Neural crest cell (in vitro differentiated cells): ENCODE data around the gene RIBC1. TPM values are rescaled to one million over a fixed set of nuclear protein-coding genes. Genes with fewer than 3 reads are reported as not detected.

Experiments
- DNase-seq: peaks from one replicate; pipeline ENCODE4 v3.0.0; 2021; ENCODE audit warnings: low read depth, mixed read lengths, low spot score
- H3K27ac Mint-ChIP-seq: one replicate; pipeline ENCODE4 v1.8.0; 2021; ENCODE audit warnings: mild to moderate bottlenecking, mixed read lengths; ENCODE audit not compliant: unreplicated experiment
- H3K27me3 Mint-ChIP-seq: 2 replicates; pipeline ENCODE4 v1.8.0; 2021; ENCODE audit warnings: low read depth, mild to moderate bottlenecking, mixed read lengths
- H3K36me3 Mint-ChIP-seq: 2 replicates; pipeline ENCODE4 v1.8.0; 2021; ENCODE audit warnings: low read depth, mild to moderate bottlenecking, mixed read lengths
- H3K4me1 Mint-ChIP-seq: 2 replicates; pipeline ENCODE4 v1.8.0; 2021; ENCODE audit warnings: mixed read lengths
- H3K4me3 Mint-ChIP-seq: one replicate; pipeline ENCODE4 v1.8.0; 2021; ENCODE audit warnings: mild to moderate bottlenecking, mixed read lengths
- H3K9me3 Mint-ChIP-seq: 2 replicates; pipeline ENCODE4 v1.8.0; 2021; ENCODE audit warnings: mixed read lengths
- CTCF ChIP-seq: fragments of 200-600 bp; sonication (generic); conservative IDR thresholded peaks from 2 replicates; pipeline ENCODE4 v1.5.0; 2021; ENCODE audit warnings: antibody characterized with exemption, mild to moderate bottlenecking
- microRNA-seq: library from miRNA; unstranded; fragments of <30 nt; microRNA quantifications from one replicate; pipeline ENCODE4, GENCODE V29; 2020
- total RNA-seq: library from RNA; stranded (reverse); gene quantifications from 2 replicates; pipeline ENCODE4 v1.2.1, GENCODE V29; 2021

The RIBC1 gene
- total RNA-seq, 1 donor from 2014 or later: 1.5 TPM

GRCh38 chrX:53476371-53476770, 53.7 kb downstream of the RIBC1 start:
- H3K36me3 Mint-ChIP-seq: no peaks in the 10 kb centered on the region
- H3K27ac Mint-ChIP-seq: no peak overlapping the region
- H3K4me1 Mint-ChIP-seq: no peaks in the 10 kb centered on the region
- DNase-seq: no peak
- TF ChIP-seq CTCF: no peak
- peaks cover 5% of the 10 kb centered on the region for H3K27me3 Mint-ChIP-seq
- no peak overlapping the region for H3K4me3 Mint-ChIP-seq
- H3K9me3 Mint-ChIP-seq: peaks cover 4% of the 10 kb centered on the region

- no peaks in the 10 kb centered on the region for H3K36me3 Mint-ChIP-seq
- no peaks in the 10 kb centered on the region for H3K4me1 Mint-ChIP-seq
- TF ChIP-seq CTCF: no peak
- no peak overlapping the region for H3K27ac Mint-ChIP-seq
- no peak overlapping the region for H3K4me3 Mint-ChIP-seq
- H3K9me3 Mint-ChIP-seq: peaks cover 4% of the 10 kb centered on the region
- DNase-seq: no peak
- peaks cover 2% of the 10 kb centered on the region for H3K27me3 Mint-ChIP-seq
Measured at GRCh38 chrX:53479301-53479700, 56.6 kb downstream of the RIBC1 start.

Small RNAs within 50 kb of the gene (microRNA-seq; reads per million reads assigned to microRNA genes)
- gene MIR6857: 5.9 reads per million, percentile 3 among the genes with 10 or more reads in this experiment

Other genes with a start within 250 kb of the RIBC1 start
- gene KDM5C, start 197.7 kb upstream of the RIBC1 start, total RNA-seq: 94.9 and 98.7 TPM in 2 replicates
- 0.96 and 1.7 TPM in 2 replicates for gene IQSEC2, start 141.3 kb upstream of the RIBC1 start, total RNA-seq
- gene SMC1A, start 219 bp upstream of the RIBC1 start, total RNA-seq: 129 and 153 TPM in 2 replicates
- gene HSD17B10, start 11.5 kb downstream of the RIBC1 start, total RNA-seq: 135 and 137 TPM in 2 replicates